Natural killer cell treated with Interleukin-12 subunit alpha and Interleukin-12 subunit beta and Interleukin-15 and Interleukin-18, amount 100 ng/mL, for 72 hours (primary cell): ENCODE data around the gene MAF. TPM values are rescaled to one million over a fixed set of nuclear protein-coding genes. Genes with fewer than 3 reads are reported as not detected.

Experiments used
- ATAC-seq, 2 donors: fragments of 150-1000 bp; cut with Tn5 transposase in 1 of 2; sonication (Bioruptor Pico), chemical (Tn5 transposase) in 1 of 2; 2 replicates each; pipeline ENCODE4 v1.10.0; 2021
- DNase-seq: peaks from one replicate; pipeline ENCODE4 v3.0.0; 2022; ENCODE audit warnings: low spot score
- H3K27ac Mint-ChIP-seq, 2 donors: 1 replicate in 1 of 2; 2 replicates in 1 of 2; pipeline ENCODE4 v1.8.0; 2022; ENCODE audit warnings: mixed read lengths in 2 of 2, mild to moderate bottlenecking in 1 of 2, moderate library complexity in 1 of 2
- H3K27me3 Mint-ChIP-seq, 2 donors: 1 replicate in 1 of 2; 2 replicates in 1 of 2; pipeline ENCODE4 v1.8.0; 2022; ENCODE audit warnings: mixed read lengths in 2 of 2
- H3K36me3 Mint-ChIP-seq: one replicate; pipeline ENCODE4 v1.8.0; 2022; ENCODE audit warnings: mixed read lengths
- H3K4me1 Mint-ChIP-seq, 2 donors: 1 replicate in 1 of 2; 2 replicates in 1 of 2; pipeline ENCODE4 v1.8.0; 2022; ENCODE audit warnings: low read depth in 2 of 2, mixed read lengths in 2 of 2, mild to moderate bottlenecking in 1 of 2
- H3K4me3 Mint-ChIP-seq: one replicate; pipeline ENCODE4 v1.8.0; 2022; ENCODE audit warnings: mixed read lengths
- H3K9me3 Mint-ChIP-seq: 2 replicates; pipeline ENCODE4 v1.8.0; 2022; ENCODE audit warnings: mixed read lengths
- total RNA-seq, 2 donors: library from RNA; stranded (reverse); gene quantifications; one replicate each; pipeline ENCODE4 v1.2.3, GENCODE V29; 2022

Gene MAF
- 10 to 100 TPM in 1 of 2 donors, 1 to 10 TPM in 1; 5.6 to 41.9 TPM for total RNA-seq

- Mint-ChIP-seq H3K4me3 (peak within 1 kb of the TSS; percentile 94), H3K27ac (peak within 1 kb of the TSS; percentile 75 to 79), H3K27me3 (peaks cover 6 to 8% of the 10 kb centered on the region in 2 donors), H3K9me3 (no peaks in the 10 kb centered on the region), H3K4me1 (peaks cover 41 to 54% of the 10 kb centered on the region in 2 donors), H3K36me3 (peaks cover 10% of the 10 kb centered on the region)
- peak; percentile 87 to 92 for ATAC-seq
- DNase-seq = peak; percentile 92
Observed at GRCh38 chr16:79600638-79601091, at the start of gene MAF. Gene MAF, minus strand, starts transcription at chr16:79600737. Its CDS starts 835 bp downstream, at chr16:79599902.

GRCh38 chr16:79648826-79649225 lies 48.3 kb upstream of the MAF start:
- H3K4me3 Mint-ChIP-seq = no peak overlapping the region
- DNase-seq (no peak), ATAC-seq (no peak)
- no peaks in the 10 kb centered on the region for H3K9me3 Mint-ChIP-seq
- H3K36me3 Mint-ChIP-seq = no peaks in the 10 kb centered on the region
- H3K27ac Mint-ChIP-seq = no peak overlapping the region
- peaks cover 0 to 5% of the 10 kb centered on the region in 2 donors for H3K4me1 Mint-ChIP-seq
- peaks cover 8 to 21% of the 10 kb centered on the region in 2 donors for H3K27me3 Mint-ChIP-seq

GRCh38 chr16:79647586-79647985 lies 47.0 kb upstream of the MAF start:
- H3K9me3 Mint-ChIP-seq = no peaks in the 10 kb centered on the region
- DNase-seq (no peak), ATAC-seq (no peak)
- H3K27me3 Mint-ChIP-seq = peaks cover 12 to 26% of the 10 kb centered on the region in 2 donors
- peaks cover 5 to 11% of the 10 kb centered on the region in 2 donors for H3K4me1 Mint-ChIP-seq
- no peaks in the 10 kb centered on the region for H3K36me3 Mint-ChIP-seq
- H3K4me3 Mint-ChIP-seq = no peak overlapping the region
- no peak overlapping the region for H3K27ac Mint-ChIP-seq

GRCh38 chr16:79645701-79646100 lies 45.2 kb upstream of the MAF start:
- Mint-ChIP-seq H3K36me3 (no peaks in the 10 kb centered on the region), H3K27ac (no peak overlapping the region), H3K9me3 (peaks cover 2% of the 10 kb centered on the region), H3K4me3 (no peak overlapping the region), H3K4me1 (peaks cover 15 to 25% of the 10 kb centered on the region in 2 donors), H3K27me3 (peaks cover 17 to 26% of the 10 kb centered on the region in 2 donors)
- DNase-seq (no peak), ATAC-seq (no peak)

GRCh38 chr16:79644971-79645667 lies 44.6 kb upstream of the MAF start:
- Mint-ChIP-seq H3K27ac (no peak overlapping the region), H3K36me3 (no peaks in the 10 kb centered on the region), H3K9me3 (peaks cover 2% of the 10 kb centered on the region), H3K27me3 (peaks cover 17 to 26% of the 10 kb centered on the region in 2 donors), H3K4me3 (no peak overlapping the region), H3K4me1 (peaks cover 15 to 28% of the 10 kb centered on the region in 2 donors)
- DNase-seq (no peak), ATAC-seq (no peak)

- H3K4me1 Mint-ChIP-seq = peaks cover 22 to 41% of the 10 kb centered on the region in 2 donors
- H3K27ac Mint-ChIP-seq = no peak overlapping the region
- ATAC-seq (peak; percentile 63 to 69), DNase-seq (no peak)
- H3K9me3 Mint-ChIP-seq = peaks cover 2% of the 10 kb centered on the region
- peaks cover 8 to 12% of the 10 kb centered on the region in 2 donors for H3K27me3 Mint-ChIP-seq
- peak overlapping the region; percentile 48 for H3K4me3 Mint-ChIP-seq
- H3K36me3 Mint-ChIP-seq = no peaks in the 10 kb centered on the region
Observed at GRCh38 chr16:79642652-79643051, 42.1 kb upstream of the MAF start.

GRCh38 chr16:79640513-79641360 lies 40.2 kb upstream of the MAF start:
- ATAC-seq = no peak

GRCh38 chr16:79639576-79640311 lies 39.2 kb upstream of the MAF start:
- peaks cover 2% of the 10 kb centered on the region for H3K9me3 Mint-ChIP-seq
- DNase-seq (no peak), ATAC-seq (peak; percentile 73 to 78)
- H3K36me3 Mint-ChIP-seq = no peaks in the 10 kb centered on the region
- H3K27ac Mint-ChIP-seq = no peak overlapping the region
- peak overlapping the region; percentile 66 for H3K4me3 Mint-ChIP-seq
- H3K27me3 Mint-ChIP-seq = peaks cover 7 to 12% of the 10 kb centered on the region in 2 donors
- peaks cover 22 to 41% of the 10 kb centered on the region in 2 donors for H3K4me1 Mint-ChIP-seq

More at GRCh38 chr16:79640513-79641360, 40.2 kb upstream of the MAF start:
- peaks cover 2% of the 10 kb centered on the region for H3K9me3 Mint-ChIP-seq
- H3K4me3 Mint-ChIP-seq = peak overlapping the region; percentile 53
- DNase-seq = no peak
- peaks cover 22 to 41% of the 10 kb centered on the region in 2 donors for H3K4me1 Mint-ChIP-seq
- no peak overlapping the region for H3K27ac Mint-ChIP-seq
- H3K27me3 Mint-ChIP-seq = peaks cover 7 to 12% of the 10 kb centered on the region in 2 donors
- H3K36me3 Mint-ChIP-seq = no peaks in the 10 kb centered on the region

GRCh38 chr16:79638386-79638785 lies 37.8 kb upstream of the MAF start:
- Mint-ChIP-seq H3K4me1 (peaks cover 22 to 41% of the 10 kb centered on the region in 2 donors), H3K36me3 (no peaks in the 10 kb centered on the region), H3K27ac (no peak overlapping the region), H3K4me3 (peak overlapping the region; percentile 0), H3K9me3 (peaks cover 2% of the 10 kb centered on the region), H3K27me3 (peaks cover under 1 to 9% of the 10 kb centered on the region in 2 donors)
- no peak for DNase-seq
- ATAC-seq = no peak

GRCh38 chr16:79635488-79635887 lies 35.0 kb upstream of the MAF start:
- Mint-ChIP-seq H3K4me1 (peaks cover 19 to 42% of the 10 kb centered on the region in 2 donors), H3K36me3 (no peaks in the 10 kb centered on the region), H3K27ac (no peak overlapping the region), H3K27me3 (peaks cover 0 to 5% of the 10 kb centered on the region in 2 donors), H3K4me3 (no peak overlapping the region), H3K9me3 (no peaks in the 10 kb centered on the region)
- ATAC-seq (no peak), DNase-seq (no peak)

GRCh38 chr16:79634298-79634697 lies 33.8 kb upstream of the MAF start:
- H3K36me3 Mint-ChIP-seq = peaks cover 5% of the 10 kb centered on the region
- peaks cover 0 to 9% of the 10 kb centered on the region in 2 donors for H3K27me3 Mint-ChIP-seq
- H3K4me1 Mint-ChIP-seq = peaks cover 23 to 46% of the 10 kb centered on the region in 2 donors
- DNase-seq = no peak
- H3K27ac Mint-ChIP-seq = no peak overlapping the region
- no peak for ATAC-seq
- no peak overlapping the region for H3K4me3 Mint-ChIP-seq
- no peaks in the 10 kb centered on the region for H3K9me3 Mint-ChIP-seq

GRCh38 chr16:79632289-79632688 lies 31.8 kb upstream of the MAF start:
- Mint-ChIP-seq H3K27me3 (peaks cover 0 to 7% of the 10 kb centered on the region in 2 donors), H3K4me3 (peak overlapping the region; percentile 78), H3K4me1 (peaks cover 33 to 56% of the 10 kb centered on the region in 2 donors), H3K36me3 (peaks cover 6% of the 10 kb centered on the region), H3K9me3 (no peaks in the 10 kb centered on the region), H3K27ac (peak overlapping the region; percentile 24 to 77)
- DNase-seq = peak; percentile 71
- peak; percentile 72 to 82 for ATAC-seq

GRCh38 chr16:79628988-79629387 lies 28.5 kb upstream of the MAF start:
- ATAC-seq = no peak
- no peak for DNase-seq
- H3K27ac Mint-ChIP-seq = peak overlapping the region; percentile 77 to 85
- peaks cover 6% of the 10 kb centered on the region for H3K36me3 Mint-ChIP-seq
- no peaks in the 10 kb centered on the region for H3K9me3 Mint-ChIP-seq
- peaks cover 39 to 71% of the 10 kb centered on the region in 2 donors for H3K4me1 Mint-ChIP-seq
- peaks cover 11 to 19% of the 10 kb centered on the region in 2 donors for H3K27me3 Mint-ChIP-seq
- H3K4me3 Mint-ChIP-seq = peak overlapping the region; percentile 83
